Measurements from ENCODE around the gene APLP2.

Gene APLP2

DNA sequence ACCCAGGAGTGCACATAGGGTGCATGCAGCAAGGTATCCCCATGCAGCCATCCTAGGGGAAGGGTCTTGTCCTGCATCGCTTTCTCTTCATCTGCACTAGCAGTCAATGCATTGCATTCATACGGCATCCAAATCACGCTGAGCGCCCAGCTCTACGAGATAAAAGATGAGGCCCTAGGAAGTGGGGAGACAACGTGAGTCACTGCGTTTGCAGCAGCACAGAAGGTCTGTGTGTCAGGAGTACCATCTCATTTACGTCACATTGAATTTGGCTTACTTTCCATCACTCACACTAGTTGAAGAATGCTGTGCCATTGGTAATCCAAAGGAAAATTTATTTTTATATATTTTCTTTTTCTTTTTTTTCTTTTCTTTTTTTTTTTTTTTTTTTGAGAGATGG lies 87.4 kb downstream of the APLP2 start:
- no peak overlapping the region for H3K4me3 ChIP-seq (replicated peaks; ENCODE audit: low read depth, low read length)
- TF ChIP-seq, protein P1, sequence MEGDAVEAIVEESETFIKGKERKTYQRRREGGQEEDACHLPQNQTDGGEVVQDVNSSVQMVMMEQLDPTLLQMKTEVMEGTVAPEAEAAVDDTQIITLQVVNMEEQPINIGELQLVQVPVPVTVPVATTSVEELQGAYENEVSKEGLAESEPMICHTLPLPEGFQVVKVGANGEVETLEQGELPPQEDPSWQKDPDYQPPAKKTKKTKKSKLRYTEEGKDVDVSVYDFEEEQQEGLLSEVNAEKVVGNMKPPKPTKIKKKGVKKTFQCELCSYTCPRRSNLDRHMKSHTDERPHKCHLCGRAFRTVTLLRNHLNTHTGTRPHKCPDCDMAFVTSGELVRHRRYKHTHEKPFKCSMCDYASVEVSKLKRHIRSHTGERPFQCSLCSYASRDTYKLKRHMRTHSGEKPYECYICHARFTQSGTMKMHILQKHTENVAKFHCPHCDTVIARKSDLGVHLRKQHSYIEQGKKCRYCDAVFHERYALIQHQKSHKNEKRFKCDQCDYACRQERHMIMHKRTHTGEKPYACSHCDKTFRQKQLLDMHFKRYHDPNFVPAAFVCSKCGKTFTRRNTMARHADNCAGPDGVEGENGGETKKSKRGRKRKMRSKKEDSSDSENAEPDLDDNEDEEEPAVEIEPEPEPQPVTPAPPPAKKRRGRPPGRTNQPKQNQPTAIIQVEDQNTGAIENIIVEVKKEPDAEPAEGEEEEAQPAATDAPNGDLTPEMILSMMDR (IDR thresholded peaks at IDR 0.05; ENCODE audit: low read depth, low read length, missing control alignments) = no peak
- no peak for DNase-seq (ENCODE audit: extremely low read depth, low read depth)

DNA sequence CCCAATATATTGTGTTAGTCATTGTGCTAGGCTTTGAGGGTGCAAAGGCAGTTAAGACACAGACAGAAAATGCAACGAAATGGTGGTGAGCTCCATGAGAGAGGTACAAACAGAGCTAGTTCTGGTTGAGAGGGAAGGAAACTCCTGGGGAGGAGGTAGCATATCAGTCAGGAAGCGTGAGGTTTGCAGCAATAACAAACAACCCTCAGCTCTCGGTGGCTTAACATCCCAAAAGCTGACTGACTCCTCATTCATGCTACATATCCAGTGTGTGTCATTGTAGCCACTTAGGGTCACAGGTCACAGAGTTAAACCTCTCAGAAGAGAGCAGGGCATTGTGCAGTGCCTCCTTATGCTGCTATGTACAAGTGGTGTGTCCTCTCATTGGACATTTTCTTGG lies 88.1 kb downstream of the APLP2 start:
- TF ChIP-seq, protein P1 (IDR thresholded peaks at IDR 0.05; ENCODE audit: low read depth, low read length, missing control alignments) = no peak
- no peak for DNase-seq (ENCODE audit: extremely low read depth, low read depth)
- no peak overlapping the region for H3K4me3 ChIP-seq (replicated peaks; ENCODE audit: low read depth, low read length)

DNA sequence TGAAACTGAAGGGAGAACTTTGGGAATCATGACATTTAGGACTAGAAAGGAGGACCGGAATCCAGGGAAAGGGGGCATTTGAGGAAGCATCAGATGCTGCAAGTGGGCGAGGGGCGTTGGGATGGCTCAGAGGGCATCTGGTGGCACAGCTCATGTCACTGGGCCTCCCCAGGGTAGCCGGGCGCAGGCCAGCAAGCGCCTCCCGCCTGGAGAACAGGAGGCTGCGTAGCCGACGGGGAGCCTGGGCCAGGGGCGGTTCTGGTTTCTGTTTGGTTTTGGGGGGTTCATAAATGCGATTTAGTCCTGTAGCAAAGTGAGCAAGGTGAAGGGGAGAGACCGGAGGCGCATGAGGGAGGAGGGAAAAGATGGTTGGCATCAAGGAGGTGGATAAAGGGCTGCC lies 89.4 kb downstream of the APLP2 start:
- no peak for DNase-seq (ENCODE audit: extremely low read depth, low read depth)
- TF ChIP-seq, protein P1 (IDR thresholded peaks at IDR 0.05; ENCODE audit: low read depth, low read length, missing control alignments) = no peak

DNA sequence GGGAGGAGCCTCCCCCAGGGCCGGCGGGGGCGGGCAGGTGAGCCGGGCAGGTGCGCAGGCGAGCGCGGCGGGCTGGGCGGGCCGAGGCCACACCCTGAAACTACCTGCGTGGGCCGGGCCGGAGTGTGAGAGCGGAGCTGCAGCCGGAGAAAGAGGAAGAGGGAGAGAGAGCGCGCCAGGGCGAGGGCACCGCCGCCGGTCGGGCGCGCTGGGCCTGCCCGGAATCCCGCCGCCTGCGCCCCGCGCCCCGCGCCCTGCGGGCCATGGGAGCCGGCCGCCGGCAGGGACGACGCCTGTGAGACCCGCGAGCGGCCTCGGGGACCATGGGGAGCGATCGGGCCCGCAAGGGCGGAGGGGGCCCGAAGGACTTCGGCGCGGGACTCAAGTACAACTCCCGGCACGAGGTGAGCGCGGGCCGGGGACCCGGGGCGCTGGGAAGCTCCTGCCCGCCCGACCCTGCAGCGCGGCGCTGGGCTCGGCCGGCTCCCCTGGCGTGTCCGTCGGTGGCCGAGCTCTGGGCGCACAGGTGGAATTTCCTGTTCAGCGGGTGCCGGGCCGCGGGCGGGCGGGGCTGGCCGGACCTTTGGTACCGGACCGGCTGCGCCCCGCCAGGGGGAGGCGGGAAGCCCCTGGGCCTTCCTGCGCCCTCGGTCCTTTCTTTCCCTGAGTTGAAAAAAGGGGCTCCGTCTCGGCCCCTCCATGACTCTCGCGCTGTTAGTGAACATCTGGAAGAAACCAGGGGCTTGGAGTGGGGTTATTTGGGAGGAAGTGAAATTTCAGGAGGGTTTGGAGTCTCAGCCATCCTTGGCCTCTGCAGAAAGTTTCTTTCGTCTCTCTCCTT lies 90.2 kb downstream of the APLP2 start, which contains the start of gene ST14:
Gene ST14 (plus strand): TSS at position 126 of the 841 bp plus-strand sequence. CDS start 198 bp downstream, at position 324.
- no peak for DNase-seq (ENCODE audit: extremely low read depth, low read depth)
- no peak within 1 kb of the TSS for H3K4me3 ChIP-seq (replicated peaks; ENCODE audit: low read depth, low read length)
- TF ChIP-seq, protein P1 (IDR thresholded peaks at IDR 0.05; ENCODE audit: low read depth, low read length, missing control alignments) = no peak

More for the DNA sequence above, 89.4 kb downstream of the APLP2 start:
- no peak overlapping the region for H3K4me3 ChIP-seq (replicated peaks; ENCODE audit: low read depth, low read length)

DNA sequence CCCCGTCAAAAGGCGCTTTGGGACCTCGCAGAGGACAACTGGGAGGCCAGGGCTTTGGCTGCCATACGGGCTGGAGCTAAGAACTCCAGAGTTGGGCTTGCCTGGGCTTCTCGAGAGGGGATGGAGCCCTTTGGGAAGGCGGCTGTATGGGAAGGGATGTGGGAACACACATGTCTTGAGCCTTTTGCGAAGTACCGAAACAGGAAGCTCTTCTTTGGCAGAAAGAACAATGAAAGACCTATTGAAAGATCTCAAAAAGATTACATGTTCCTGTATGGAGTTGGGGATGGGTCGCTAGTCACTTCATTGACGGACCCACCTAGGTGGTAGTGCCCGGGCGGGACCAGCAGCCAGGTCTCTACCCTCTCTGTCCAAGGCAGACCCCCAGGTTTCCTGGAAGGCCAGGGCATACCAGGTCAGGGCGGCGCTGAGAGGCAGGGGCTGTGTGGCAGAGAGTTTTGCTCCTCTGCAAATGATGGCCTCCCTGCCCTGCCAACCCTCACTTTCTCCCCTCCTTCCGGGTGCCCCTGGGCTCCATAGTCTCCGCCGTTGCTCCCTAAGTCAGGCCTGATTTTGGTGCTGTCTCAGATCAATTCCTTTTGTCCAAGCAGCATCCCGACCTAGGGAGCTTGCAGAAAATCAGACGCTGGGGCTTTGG lies 90.9 kb downstream of the APLP2 start:
- TF ChIP-seq, protein P1 (IDR thresholded peaks at IDR 0.05; ENCODE audit: low read depth, low read length, missing control alignments) = no peak
- no peak for DNase-seq (ENCODE audit: extremely low read depth, low read depth)
- no peak overlapping the region for H3K4me3 ChIP-seq (replicated peaks; ENCODE audit: low read depth, low read length)

DNA sequence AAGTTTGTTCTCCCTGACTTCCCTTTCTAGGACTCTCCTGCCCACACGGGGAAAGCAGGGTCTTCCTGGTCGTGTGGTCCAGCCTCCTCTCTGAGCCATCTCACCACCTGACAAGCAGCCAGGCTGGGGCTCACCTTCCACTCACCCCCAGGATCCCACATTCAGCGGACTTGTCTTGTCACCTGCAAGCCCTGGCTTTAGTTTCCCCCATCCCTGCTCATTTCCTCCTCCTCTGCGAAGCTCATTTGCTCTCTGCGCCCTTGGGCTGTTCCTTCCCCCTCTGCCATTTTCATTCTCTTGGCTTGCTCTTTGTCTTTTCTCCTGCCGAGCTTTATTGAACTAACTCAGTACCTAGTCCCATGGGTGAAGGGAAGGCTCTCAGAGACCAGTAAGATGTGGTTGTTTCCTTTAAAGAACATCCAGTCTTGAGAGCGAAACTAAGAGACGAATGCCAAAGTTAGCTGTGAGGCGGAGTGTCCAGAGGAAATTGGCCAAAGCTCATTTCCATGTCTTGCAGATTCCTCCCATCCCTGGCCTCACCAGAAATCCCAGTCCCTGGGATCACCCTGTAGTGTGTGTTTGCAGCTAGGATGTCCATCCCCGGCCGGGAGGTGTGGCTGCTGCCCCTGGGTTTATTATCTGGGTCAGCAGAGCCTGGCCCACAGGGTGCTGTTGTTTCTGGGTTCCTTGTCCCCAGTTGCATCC lies 91.9 kb downstream of the APLP2 start:
- no peak for DNase-seq (ENCODE audit: extremely low read depth, low read depth)
- H3K4me3 ChIP-seq (replicated peaks; ENCODE audit: low read depth, low read length) = no peak overlapping the region
- TF ChIP-seq, protein P1 (IDR thresholded peaks at IDR 0.05; ENCODE audit: low read depth, low read length, missing control alignments) = no peak

All from HFF-Myc (cell line).